HuH-7.5 (cell line): ENCODE data around the gene SUN1.
"Not testable (repeated sequence)": the region's sequence is repeated elsewhere in the genome, so short reads cannot be mapped to it uniquely, and the experiment has no call there.

Experiments used
- DNase-seq: peaks from one replicate; pipeline ENCODE4 v3.0.0; 2011; ENCODE audit warnings: low spot score

The SUN1 gene

DNA sequence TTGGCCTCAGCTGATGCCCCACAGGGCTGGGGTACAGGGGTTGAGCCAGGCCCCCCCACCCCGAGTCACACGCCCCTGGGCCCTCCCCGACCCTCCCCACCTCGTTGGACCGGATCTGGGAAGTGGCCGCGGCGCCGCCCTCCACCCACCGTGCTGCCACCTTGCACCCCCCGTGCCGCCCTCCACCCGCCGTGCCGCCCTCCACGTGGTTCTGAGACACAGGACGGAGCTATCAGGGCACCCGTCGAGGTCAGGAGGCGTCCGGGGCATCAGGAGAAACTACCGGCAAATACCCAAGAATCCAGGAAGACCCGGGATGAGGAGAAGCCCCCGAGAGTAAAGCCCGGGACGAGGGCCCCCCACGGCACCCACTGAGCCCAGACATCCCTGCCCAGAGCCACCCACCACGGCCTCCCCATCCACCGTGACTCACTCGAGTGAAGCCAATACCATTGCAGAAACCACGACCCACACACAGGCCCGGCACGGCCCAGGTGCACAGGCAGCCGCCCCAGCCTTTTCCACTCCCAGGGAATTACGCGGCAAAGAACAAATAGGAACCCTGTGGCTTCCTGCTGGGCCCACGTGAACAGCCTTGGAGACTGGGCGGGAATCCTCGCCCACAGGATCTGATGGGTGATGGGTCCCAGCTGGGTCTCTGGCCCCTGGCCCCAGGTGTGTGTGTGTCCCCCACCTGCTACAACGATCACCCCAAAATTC, 88.2 kb downstream of the SUN1 start:
- no peak for DNase-seq

- no peak for DNase-seq
Observed at GRCh38 chr7:921071-921461, 88.8 kb downstream of the SUN1 start.

DNA sequence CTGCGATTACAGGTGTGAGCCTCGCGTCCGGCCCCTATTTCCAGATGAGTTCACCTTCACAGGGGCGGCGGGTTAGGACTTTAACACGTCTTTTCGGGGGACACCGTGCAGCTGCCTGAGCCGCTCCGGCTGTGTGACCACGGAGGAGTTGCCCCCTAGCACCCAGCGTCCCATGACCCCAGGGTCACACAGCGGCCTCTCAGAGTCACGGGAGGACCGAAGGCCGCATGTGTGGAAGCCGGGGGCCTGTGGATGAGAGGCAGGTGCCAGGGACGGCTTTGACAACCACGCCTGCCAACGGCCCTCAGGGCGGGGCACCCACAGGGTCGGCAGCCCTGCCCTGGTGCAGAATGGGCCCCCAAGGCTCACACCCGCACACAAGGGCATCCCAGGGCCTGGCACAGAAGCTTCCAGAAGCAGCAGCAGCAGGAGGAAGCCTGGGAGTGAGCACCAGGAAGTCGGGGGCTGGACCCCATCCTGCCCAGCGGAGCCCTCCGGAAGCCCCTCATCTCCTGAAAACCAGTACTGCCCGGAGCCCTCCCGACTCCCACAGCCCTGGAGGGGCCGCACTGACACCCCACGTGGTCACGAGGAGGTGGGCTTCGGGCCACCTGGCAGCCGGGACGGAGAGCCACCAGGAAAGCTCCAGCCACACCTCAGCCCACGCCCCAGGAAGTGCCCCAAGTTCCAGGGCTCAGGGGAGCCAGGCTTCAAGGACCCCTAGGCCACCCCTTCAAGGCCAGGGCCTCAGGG, 89.5 kb downstream of the SUN1 start:
- no peak for DNase-seq

GRCh38 chr7:922334-923107, 90.2 kb downstream of the SUN1 start:
- DNase-seq, result no peak

DNA sequence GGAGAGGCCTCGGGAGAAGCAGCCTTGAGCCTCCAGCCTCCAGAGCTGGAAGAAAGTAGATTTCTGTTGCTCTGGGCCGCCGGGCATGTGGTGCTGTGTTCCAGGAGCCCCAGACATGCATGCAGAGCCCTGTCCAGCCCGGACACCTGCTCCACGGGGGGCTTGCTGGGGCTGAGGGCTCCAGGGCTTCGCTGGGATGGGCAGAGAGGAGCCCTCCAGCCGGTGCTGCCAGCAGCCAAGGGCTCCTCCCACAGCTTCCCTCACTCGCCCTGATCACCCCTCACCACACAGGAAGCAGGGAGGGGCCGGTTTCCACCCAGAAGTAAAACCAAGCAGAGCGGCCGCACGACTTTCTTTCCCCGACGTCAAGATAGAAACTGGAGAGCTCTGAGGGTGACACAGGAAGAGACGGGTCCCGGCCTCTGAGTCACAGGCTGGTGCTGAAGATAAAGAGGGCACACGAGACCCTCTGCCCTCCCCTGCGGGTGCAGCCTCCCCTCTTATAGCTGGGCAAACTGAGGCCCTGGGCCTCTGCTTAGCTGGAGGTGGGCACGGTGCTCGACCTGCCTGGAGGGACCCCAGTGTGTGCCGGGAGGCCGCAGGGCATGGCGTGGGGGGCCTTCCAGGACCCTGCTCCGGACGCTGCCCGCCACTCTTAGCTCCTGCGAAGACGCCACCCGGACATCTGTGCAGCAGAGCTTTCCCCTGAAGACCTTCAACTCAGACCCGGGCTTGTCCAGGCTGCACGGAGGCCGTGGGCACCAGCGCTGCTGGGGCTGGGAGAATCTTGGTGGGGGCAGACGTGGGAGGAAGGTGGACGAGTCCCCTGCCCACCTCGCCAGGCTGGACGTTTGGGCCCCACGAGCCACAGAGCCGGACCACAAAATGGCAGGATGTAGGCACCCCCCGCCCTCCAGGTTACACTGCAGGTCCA, 91.1 kb downstream of the SUN1 start:
- DNase-seq, result no peak

GRCh38 chr7:924042-924441, 91.8 kb downstream of the SUN1 start:
- DNase-seq, result not testable (repeated sequence)
